Measurements from ENCODE around the gene DISP3. TPM values are rescaled to one million over a fixed set of nuclear protein-coding genes. Genes with fewer than 3 reads are reported as not detected.

The DISP3 gene
- polyA plus RNA-seq, 3 donors, result 0.01 TPM; not detected in 2

GRCh38 chr1:11568687-11569086, 89.7 kb downstream of the DISP3 start:
- TF ChIP-seq, protein P1, sequence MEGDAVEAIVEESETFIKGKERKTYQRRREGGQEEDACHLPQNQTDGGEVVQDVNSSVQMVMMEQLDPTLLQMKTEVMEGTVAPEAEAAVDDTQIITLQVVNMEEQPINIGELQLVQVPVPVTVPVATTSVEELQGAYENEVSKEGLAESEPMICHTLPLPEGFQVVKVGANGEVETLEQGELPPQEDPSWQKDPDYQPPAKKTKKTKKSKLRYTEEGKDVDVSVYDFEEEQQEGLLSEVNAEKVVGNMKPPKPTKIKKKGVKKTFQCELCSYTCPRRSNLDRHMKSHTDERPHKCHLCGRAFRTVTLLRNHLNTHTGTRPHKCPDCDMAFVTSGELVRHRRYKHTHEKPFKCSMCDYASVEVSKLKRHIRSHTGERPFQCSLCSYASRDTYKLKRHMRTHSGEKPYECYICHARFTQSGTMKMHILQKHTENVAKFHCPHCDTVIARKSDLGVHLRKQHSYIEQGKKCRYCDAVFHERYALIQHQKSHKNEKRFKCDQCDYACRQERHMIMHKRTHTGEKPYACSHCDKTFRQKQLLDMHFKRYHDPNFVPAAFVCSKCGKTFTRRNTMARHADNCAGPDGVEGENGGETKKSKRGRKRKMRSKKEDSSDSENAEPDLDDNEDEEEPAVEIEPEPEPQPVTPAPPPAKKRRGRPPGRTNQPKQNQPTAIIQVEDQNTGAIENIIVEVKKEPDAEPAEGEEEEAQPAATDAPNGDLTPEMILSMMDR (IDR thresholded peaks at IDR 0.05), result no peak
- Mint-ChIP-seq H3K27me3 (ENCODE audit: low read depth in 3 of 3) (peaks cover 2 to 11% (median 10%) of the 10 kb centered on the region in 3 donors), H3K4me3 (no peak overlapping the region), H3K27ac (no peak overlapping the region), H3K4me1 (peaks cover under 1% of the 10 kb centered on the region), H3K9me3 (peaks cover 0 to 3% (median 0%) of the 10 kb centered on the region in 7 donors), H3K36me3 (no peaks in the 10 kb centered on the region)
- Histone ChIP-seq H3K9me3 (replicated peaks in 1 of 2; ENCODE audit: control insufficient read depth in 1 of 2, insufficient read depth in 1 of 2, low read length in 2 of 2) (no peaks in the 10 kb centered on the region), H3K4me2 (replicated peaks; ENCODE audit: extremely low read depth, low read length, poor library complexity, severe bottlenecking) (no peak overlapping the region), H3K27ac (ENCODE audit: low read depth in 1 of 2, low read length in 2 of 2) (no peak overlapping the region), H3K36me3 (replicated peaks in 1 of 2; ENCODE audit: control insufficient read depth in 1 of 2, insufficient read depth in 2 of 2, low read length in 2 of 2) (no peaks in the 10 kb centered on the region), H4K20me1 (ENCODE audit: insufficient read depth, low read length) (no peaks in the 10 kb centered on the region), H2AFZ (ENCODE audit: insufficient read depth, low read depth, low read length, poor library complexity, severe bottlenecking) (no peak overlapping the region), H3K27me3 (ENCODE audit: control insufficient read depth in 2 of 2, insufficient read depth in 2 of 2, low read length in 2 of 2) (no peaks in the 10 kb centered on the region), H3K9ac (ENCODE audit: insufficient read depth, low read length, poor library complexity, severe bottlenecking) (no peak overlapping the region), H3K4me3 (replicated peaks in 1 of 3; ENCODE audit: low read depth in 2 of 3, low read length in 3 of 3) (no peak overlapping the region), H3K79me2 (ENCODE audit: insufficient read depth, low read length) (no peaks in the 10 kb centered on the region), H3K4me1 (ENCODE audit: control insufficient read depth in 1 of 2, insufficient read depth in 2 of 2, low read length in 2 of 2) (no peaks in the 10 kb centered on the region)
- DNase-seq, result no peak
- intact Hi-C loops (cut with micrococcal nuclease), result no loop called here
- WGBS (ENCODE audit: insufficient coverage), result 65% methylated on average over 2 of the region's 8 CpGs

DNA sequence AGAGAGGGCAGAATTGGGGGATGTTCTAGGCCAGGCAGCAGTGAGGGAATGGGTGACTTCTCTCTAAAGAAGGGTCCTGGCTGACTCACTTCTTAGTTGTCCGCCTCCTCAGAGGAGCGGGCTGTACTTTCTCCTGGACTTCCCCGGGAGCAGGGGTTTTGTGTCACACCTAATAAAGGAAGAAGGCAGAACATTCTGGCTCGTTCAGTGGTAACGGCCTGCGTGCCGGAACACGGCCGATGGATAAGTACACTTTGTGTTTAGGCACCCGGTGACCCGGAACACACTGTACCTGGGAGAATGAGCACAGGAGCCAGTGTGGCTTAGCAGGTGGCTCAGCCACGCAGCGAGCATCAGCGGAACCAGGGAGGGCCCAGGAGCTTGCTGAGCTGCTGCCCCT, 90.6 kb downstream of the DISP3 start:
- no peak overlapping the region for H3K9ac ChIP-seq (ENCODE audit: insufficient read depth, low read length, poor library complexity, severe bottlenecking)
- WGBS (ENCODE audit: insufficient coverage), result 93% methylated on average over 14 of the region's 14 CpGs
- no peak overlapping the region for H3K27ac Mint-ChIP-seq

More for the DNA sequence above, 90.6 kb downstream of the DISP3 start:
- Mint-ChIP-seq H3K27me3 (ENCODE audit: low read depth in 3 of 3) (peaks cover 0 to 11% (median 8%) of the 10 kb centered on the region in 3 donors), H3K4me3 (no peak overlapping the region), H3K4me1 (no peaks in the 10 kb centered on the region), H3K9me3 (peaks cover 0 to 3% (median 0%) of the 10 kb centered on the region in 7 donors), H3K36me3 (no peaks in the 10 kb centered on the region)
- no peaks in the 10 kb centered on the region for H3K27me3 ChIP-seq (ENCODE audit: control insufficient read depth in 2 of 2, insufficient read depth in 2 of 2, low read length in 2 of 2)
- no peaks in the 10 kb centered on the region for H3K9me3 ChIP-seq (replicated peaks in 1 of 2; ENCODE audit: control insufficient read depth in 1 of 2, insufficient read depth in 1 of 2, low read length in 2 of 2)
- no peak overlapping the region for H3K4me2 ChIP-seq (replicated peaks; ENCODE audit: extremely low read depth, low read length, poor library complexity, severe bottlenecking)
- H3K79me2 ChIP-seq (ENCODE audit: insufficient read depth, low read length), result no peaks in the 10 kb centered on the region
- TF ChIP-seq, protein P1 (IDR thresholded peaks at IDR 0.05), result no peak
- H3K27ac ChIP-seq (ENCODE audit: low read depth in 1 of 2, low read length in 2 of 2), result no peak overlapping the region
- H3K4me1 ChIP-seq (ENCODE audit: control insufficient read depth in 1 of 2, insufficient read depth in 2 of 2, low read length in 2 of 2), result no peaks in the 10 kb centered on the region
- DNase-seq, result no peak
- H4K20me1 ChIP-seq (ENCODE audit: insufficient read depth, low read length), result no peaks in the 10 kb centered on the region
- intact Hi-C loops (cut with micrococcal nuclease), result no loop called here
- H3K4me3 ChIP-seq (replicated peaks in 1 of 3; ENCODE audit: low read depth in 2 of 3, low read length in 3 of 3), result no peak overlapping the region
- no peaks in the 10 kb centered on the region for H3K36me3 ChIP-seq (replicated peaks in 1 of 2; ENCODE audit: control insufficient read depth in 1 of 2, insufficient read depth in 2 of 2, low read length in 2 of 2)
- no peak overlapping the region for H2AFZ ChIP-seq (ENCODE audit: insufficient read depth, low read depth, low read length, poor library complexity, severe bottlenecking)
